ENCODE data around the gene GLTPD2.

DNA sequence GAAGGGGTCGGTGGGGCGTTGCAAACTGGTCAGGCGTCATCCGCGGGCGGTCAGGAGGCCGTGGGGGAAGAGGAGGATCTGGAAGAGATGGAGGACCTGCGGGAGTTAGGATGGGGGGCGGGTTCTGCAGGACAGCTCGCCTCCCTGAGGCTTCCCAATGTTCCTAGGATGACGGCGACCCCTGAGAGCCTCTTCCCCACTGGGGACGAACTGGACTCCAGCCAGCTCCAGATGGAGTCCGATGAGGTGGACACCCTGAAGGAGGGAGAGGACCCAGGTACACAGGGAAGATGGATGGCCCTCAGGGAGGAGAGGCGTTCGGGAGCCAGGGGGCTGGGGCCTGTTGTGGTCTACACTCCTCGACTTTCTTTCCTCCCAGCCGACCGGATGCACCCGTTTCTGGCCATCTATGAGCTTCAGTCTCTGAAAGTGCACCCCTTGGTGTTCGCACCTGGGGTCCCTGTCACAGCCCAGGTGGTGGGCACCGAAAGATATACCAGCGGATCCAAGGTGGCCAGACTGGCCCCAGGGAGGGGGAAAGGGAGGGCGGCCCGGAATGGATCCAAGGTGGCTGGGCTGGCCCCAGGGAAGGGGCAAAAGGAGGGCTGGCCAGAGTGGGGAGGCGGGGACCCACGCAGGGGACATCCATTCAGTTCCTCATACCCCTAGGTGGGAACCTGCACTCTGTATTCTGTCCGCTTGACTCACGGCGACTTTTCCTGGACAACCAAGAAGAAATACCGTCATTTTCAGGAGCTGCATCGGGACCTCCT, 19.0 kb downstream of the GLTPD2 start:
- TF ChIP-seq POLR2AphosphoS5 (IDR thresholded peaks at IDR 0.05) (no peak), CTCF (IDR thresholded peaks at IDR 0.05) (no peak)

Data from upper lobe of left lung (tissue), 4 donors.